ENCODE measurements around the gene CCDC9. TPM values are rescaled to one million over a fixed set of nuclear protein-coding genes. Genes with fewer than 3 reads are reported as not detected.

CCDC9 gene
- total and polyA plus RNA-seq, 2 of the 13 experiments (the other 11 are each of a cell fraction or from before 2014, with no cell fraction given) = 2.9 to 6.3 TPM

DNA sequence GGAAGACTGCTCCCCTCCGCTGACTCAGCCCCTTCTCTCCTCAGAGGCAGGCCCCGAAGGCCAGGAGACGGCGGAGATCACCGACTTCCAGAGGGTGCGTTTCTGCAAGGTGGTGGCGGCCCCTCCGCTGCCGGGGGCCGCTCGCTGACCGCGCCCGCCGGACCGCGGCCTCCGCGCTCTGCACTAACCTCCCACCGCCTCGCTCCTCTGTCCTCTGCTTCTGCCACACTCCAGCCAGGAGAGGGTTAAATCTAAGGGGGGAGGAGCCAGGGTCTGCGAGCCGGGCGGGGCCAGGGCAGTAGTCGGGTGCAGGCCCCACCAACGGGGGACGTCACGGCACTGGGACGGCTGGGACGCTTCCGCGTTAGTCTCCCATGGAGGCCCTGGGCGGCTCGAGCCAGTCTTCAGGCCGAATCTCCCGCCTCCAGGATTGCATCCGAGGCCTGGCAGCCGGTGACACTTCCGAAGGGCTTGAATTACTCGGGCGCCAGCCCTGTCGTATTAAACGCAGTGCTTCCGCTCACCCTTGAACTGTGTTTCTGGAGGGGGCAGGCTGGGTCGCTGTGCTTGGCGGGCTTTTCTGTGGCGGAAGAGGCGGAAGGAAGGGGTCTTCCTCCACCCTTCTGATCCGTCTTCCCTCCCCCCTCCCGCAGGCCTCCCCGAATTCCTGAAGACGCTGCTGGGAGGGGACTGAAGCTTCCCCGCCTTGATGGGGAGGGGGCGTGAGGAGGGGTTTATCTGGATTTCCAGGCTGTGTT lies 17.2 kb downstream of the CCDC9 start (continued):
- 0 out of 2 replicates have a peak, but pooled peaks have one; percentile 35 for TF ChIP-seq ZNF782 (CRISPR knock-in tag; IDR thresholded peaks at IDR 0.05; ENCODE audit: borderline replicate concordance)
- TF ChIP-seq SIX1 (CRISPR knock-in tag; IDR thresholded peaks at IDR 0.05; ENCODE audit: borderline replicate concordance) = no peak
- no peak; the same call in 1 of the 2 replicates for TF ChIP-seq NFYB (CRISPR knock-in tag; IDR thresholded peaks at IDR 0.05)
- 0 out of 2 replicates have a peak, but pooled peaks have one; percentile 30 for TF ChIP-seq PCBP1 (IDR thresholded peaks at IDR 0.05; ENCODE audit: borderline replicate concordance, low read depth, low read length)
- TF ChIP-seq, protein P1, sequence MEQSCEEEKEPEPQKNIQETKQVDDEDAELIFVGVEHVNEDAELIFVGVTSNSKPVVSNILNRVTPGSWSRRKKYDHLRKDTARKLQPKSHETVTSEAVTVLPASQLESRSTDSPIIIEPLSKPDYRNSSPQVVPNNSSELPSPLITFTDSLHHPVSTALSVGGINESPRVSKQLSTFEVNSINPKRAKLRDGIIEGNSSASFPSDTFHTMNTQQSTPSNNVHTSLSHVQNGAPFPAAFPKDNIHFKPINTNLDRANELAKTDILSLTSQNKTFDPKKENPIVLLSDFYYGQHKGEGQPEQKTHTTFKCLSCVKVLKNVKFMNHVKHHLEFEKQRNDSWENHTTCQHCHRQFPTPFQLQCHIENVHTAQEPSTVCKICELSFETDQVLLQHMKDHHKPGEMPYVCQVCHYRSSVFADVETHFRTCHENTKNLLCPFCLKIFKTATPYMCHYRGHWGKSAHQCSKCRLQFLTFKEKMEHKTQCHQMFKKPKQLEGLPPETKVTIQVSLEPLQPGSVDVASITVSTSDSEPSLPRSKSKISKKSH (CRISPR knock-in tag; IDR thresholded peaks at IDR 0.05; ENCODE audit: borderline replicate concordance) = no peak; the same call in 1 of the 2 replicates
- no peak for TF ChIP-seq NR3C1 (CRISPR knock-in tag; IDR thresholded peaks at IDR 0.05)
- no peak for TF ChIP-seq MTF1 (CRISPR knock-in tag; IDR thresholded peaks at IDR 0.05)
- TF ChIP-seq, protein P2, sequence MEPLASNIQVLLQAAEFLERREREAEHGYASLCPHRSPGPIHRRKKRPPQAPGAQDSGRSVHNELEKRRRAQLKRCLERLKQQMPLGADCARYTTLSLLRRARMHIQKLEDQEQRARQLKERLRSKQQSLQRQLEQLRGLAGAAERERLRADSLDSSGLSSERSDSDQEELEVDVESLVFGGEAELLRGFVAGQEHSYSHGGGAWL (CRISPR knock-in tag; IDR thresholded peaks at IDR 0.05) = peak; percentile 49; the same call in 1 of the 2 replicates
- TF ChIP-seq ZNF720 (CRISPR knock-in tag; IDR thresholded peaks at IDR 0.05) = no peak
- TF ChIP-seq ZFP36L1 (CRISPR knock-in tag; IDR thresholded peaks at IDR 0.05) = no peak
- TF ChIP-seq HNRNPK (IDR thresholded peaks at IDR 0.05; ENCODE audit: low read depth, low read length, poor library complexity, severe bottlenecking) = peak; percentile 59
- TF ChIP-seq TGIF2 (CRISPR knock-in tag; IDR thresholded peaks at IDR 0.05) = 0 out of 2 replicates have a peak, but pooled peaks have one; percentile 18
- peak; percentile 86 for TF ChIP-seq ZFX (CRISPR knock-in tag; IDR thresholded peaks at IDR 0.05; ENCODE audit: low read depth)
- TF ChIP-seq POLR2AphosphoS5 (IDR thresholded peaks at IDR 0.05; ENCODE audit: low read depth, low read length) = 0 out of 2 replicates have a peak, but pooled peaks have one; percentile 10
- TF ChIP-seq ZMYM3 (CRISPR knock-in tag; IDR thresholded peaks at IDR 0.05) = peak; percentile 65
- TF ChIP-seq KLF9 (CRISPR knock-in tag; IDR thresholded peaks at IDR 0.05; ENCODE audit: low read depth) = no peak
- no peak for TF ChIP-seq ZFP1 (CRISPR knock-in tag; IDR thresholded peaks at IDR 0.05)
- peak; percentile 88 for TF ChIP-seq ZNF747 (CRISPR knock-in tag; IDR thresholded peaks at IDR 0.05; ENCODE audit: borderline replicate concordance)
- no peak for TF ChIP-seq ZNF709 (CRISPR knock-in tag; IDR thresholded peaks at IDR 0.05)
- TF ChIP-seq ZNF24 (IDR thresholded peaks at IDR 0.05) = no peak
- TF ChIP-seq, protein P3, sequence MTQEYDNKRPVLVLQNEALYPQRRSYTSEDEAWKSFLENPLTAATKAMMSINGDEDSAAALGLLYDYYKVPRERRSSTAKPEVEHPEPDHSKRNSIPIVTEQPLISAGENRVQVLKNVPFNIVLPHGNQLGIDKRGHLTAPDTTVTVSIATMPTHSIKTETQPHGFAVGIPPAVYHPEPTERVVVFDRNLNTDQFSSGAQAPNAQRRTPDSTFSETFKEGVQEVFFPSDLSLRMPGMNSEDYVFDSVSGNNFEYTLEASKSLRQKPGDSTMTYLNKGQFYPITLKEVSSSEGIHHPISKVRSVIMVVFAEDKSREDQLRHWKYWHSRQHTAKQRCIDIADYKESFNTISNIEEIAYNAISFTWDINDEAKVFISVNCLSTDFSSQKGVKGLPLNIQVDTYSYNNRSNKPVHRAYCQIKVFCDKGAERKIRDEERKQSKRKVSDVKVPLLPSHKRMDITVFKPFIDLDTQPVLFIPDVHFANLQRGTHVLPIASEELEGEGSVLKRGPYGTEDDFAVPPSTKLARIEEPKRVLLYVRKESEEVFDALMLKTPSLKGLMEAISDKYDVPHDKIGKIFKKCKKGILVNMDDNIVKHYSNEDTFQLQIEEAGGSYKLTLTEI (CRISPR knock-in tag; conservative IDR thresholded peaks at IDR 0.05) = no peak
- TF ChIP-seq MED8 (CRISPR knock-in tag; IDR thresholded peaks at IDR 0.05; ENCODE audit: insufficient replicate concordance) = peak; percentile 84
- TF ChIP-seq, protein P4, sequence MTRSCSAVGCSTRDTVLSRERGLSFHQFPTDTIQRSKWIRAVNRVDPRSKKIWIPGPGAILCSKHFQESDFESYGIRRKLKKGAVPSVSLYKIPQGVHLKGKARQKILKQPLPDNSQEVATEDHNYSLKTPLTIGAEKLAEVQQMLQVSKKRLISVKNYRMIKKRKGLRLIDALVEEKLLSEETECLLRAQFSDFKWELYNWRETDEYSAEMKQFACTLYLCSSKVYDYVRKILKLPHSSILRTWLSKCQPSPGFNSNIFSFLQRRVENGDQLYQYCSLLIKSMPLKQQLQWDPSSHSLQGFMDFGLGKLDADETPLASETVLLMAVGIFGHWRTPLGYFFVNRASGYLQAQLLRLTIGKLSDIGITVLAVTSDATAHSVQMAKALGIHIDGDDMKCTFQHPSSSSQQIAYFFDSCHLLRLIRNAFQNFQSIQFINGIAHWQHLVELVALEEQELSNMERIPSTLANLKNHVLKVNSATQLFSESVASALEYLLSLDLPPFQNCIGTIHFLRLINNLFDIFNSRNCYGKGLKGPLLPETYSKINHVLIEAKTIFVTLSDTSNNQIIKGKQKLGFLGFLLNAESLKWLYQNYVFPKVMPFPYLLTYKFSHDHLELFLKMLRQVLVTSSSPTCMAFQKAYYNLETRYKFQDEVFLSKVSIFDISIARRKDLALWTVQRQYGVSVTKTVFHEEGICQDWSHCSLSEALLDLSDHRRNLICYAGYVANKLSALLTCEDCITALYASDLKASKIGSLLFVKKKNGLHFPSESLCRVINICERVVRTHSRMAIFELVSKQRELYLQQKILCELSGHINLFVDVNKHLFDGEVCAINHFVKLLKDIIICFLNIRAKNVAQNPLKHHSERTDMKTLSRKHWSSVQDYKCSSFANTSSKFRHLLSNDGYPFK (CRISPR knock-in tag; IDR thresholded peaks at IDR 0.05; ENCODE audit: borderline replicate concordance) = no peak; the same call in 1 of the 2 replicates
- no peak for TF ChIP-seq ZNF30 (CRISPR knock-in tag; IDR thresholded peaks at IDR 0.05)
